GM21526 (cell line): ENCODE results near the gene DCDC2.
"Not testable (repeated sequence)": the region's sequence is repeated elsewhere in the genome, so short reads cannot be mapped to it uniquely, and the experiment has no call there.

Source experiments
- ATAC-seq: cut with Tn5 transposase; IDR thresholded peaks from one replicate; pipeline ENCODE4 v1.9.1; 2021; ENCODE audit warnings: moderate library complexity; ENCODE audit not compliant: unreplicated experiment, low FRiP score

DCDC2 gene

DNA sequence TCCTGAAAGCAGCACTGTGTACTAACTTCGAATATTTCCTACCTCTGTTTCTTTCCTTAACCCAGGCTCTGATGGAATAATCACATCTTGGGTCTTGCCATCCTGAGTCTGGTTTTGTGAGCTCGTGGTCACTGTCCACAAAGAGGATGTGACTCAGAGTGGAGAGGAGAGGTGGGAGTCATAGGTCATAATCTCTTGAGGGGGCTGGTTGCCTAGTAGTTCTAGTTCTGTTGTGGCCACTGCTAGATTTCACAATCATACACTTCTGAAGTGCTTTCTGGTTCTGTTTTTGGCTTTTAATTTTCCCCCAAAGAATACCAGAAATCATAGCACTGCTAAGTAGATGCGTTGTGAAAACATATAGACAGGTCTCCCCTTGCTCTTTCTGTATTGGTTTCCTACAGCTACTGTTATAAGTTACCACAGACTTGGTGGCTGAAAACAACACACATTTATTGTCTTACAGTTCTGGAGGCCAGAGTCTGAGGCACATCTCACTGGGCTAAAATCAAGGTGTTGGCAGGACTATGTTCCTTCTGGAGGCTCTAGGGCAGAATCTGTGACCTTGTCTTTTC is 129.1 kb downstream of the DCDC2 start:
- no peak for ATAC-seq

DNA sequence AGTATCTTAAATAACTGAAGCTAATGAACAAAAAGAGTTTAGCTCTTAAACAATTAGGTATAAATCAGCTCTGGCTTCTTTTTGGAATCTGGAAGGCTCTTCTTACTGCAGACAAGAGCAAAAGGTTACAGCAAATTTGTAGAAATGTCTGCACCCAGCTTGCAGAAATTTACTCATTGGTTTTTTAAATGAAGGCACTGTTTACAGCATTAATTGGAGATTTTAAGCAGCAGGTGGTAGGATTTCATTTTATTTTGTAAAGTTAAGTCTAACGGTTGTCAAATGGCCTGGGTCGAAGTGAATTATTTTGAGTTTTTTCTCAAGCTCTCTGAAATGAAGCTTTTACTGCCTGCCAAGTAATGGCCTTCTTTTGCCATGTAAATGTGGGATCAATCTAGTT is 129.7 kb downstream of the DCDC2 start:
- ATAC-seq = no peak

DNA sequence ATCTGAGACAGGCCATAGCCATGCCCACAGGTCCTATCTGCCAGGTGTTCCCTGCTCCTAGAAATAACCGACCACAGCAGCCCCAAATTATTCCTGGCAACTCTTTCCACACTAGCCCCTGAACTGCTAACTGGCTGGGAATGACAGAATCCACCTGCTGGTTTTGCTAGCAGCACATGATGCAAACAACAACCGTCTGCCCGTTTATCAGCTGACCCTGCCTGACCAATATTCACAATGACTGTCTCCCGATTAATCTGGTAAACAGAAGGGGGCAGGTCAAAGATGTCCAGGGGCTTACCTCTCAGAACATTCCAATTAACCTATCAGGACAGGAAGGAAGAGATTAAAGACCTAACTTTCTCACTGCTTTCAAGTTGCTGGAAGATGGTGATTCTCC is 130.3 kb downstream of the DCDC2 start:
- no peak for ATAC-seq

DNA sequence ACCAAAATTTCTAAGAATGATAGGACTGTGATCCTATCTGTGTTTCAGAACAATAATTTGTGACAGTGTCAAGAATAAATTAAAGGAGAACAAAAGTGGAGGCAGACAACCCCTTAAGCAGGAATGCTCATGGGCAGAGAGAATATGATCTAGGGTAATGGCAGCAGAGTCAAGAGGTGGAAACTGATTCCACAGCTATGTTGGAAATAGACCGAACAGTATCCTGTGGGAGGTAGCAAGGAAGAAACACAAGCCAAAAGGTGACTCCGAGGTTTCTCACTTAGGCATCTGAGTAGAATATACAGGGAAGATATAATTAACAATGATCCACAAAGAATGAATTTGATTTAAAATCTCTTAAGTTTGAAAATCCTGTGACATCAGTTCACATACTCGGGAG is 131.3 kb downstream of the DCDC2 start:
- ATAC-seq = no peak

DNA sequence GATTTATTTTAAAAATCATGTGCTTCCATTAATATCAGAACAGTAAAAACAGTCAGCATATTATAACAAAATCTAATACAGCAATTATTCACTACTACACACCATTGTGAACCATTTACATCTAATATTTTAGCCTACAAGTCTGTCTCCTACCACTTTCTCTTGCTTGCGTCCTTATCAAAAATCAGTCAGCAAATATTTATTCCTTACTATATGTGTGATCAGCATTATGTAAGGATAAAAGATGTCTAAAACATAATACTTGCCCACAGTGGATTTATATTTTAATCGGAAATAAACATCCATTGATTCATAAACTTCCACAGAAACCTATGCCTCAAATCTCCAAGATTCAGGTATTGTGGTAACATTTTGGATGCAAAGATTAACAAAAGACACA is 132.0 kb downstream of the DCDC2 start:
- no peak for ATAC-seq

DNA sequence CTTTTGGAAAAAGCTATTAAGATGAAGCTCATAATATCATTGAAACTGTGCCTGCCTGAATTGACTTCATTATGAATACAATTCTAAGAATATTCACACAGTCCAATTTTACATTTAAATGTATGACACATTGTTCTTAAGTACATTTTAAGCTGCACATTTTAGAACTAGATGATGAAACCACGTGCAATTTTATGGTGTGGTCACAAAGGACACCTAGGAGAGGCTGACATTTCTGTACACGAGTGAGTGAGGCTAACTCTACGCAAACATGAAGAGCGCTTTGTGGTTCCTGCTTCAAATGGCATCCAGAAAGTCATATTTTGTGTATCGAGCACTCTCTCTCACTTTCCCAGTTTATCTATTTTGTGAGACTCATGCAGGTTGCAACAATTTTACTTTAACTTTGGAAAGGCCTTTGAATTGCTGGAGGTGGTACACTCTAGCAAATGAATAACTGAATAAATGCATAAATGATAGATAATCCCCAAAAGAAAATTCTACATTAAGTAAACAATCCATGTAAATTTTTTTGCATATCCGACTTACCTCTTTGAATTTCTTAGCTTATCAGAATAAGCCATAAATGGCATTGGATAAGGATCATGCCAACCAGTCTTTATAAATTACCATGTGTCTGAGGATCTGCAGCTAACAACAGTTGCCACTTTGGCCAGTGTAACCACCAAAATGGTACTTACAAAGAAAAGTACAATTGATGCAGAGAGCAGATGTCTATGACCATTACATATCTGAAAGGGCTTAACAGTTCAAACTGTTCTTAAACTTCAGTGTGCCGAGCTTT is 134.5 kb downstream of the DCDC2 start:
- no peak for ATAC-seq

DNA sequence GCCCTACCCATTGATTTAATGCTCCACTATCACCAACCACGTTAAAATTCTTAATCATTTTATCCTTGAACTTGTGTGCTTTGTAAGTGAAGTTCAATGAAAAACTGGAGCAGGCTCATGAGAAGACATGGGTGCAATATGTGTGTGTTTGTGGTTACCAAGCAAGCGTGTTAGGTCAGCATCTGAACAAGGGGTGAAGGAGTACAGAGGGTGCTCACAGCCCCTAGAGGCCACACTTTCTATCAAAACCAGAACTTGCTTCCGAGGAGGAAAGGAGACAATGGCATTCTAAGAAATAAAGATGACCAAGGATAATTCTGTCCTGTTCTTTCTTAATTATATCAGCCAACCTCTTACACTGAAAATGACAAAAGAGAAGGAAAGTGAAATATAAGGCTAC is 138.2 kb downstream of the DCDC2 start:
- no peak for ATAC-seq

DNA sequence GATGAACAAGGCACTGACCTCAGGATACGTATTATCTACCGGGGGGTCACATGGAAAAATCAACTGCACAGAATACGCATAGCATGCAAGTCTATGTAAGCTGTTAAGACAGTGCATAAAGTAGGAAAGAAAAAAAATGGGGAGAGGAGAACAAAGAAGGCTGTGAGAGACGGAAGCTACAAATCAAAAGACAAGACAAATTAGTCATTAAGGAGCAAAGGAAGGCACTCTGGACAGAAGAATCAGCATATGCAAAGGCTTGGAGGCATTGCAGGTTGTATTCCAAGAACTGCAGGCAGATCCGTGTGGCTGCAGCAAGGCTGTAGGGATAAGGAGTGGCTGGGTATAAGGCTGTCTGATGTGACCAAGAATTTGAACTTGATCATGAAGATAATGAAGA is 142.9 kb downstream of the DCDC2 start:
- no peak for ATAC-seq

DNA sequence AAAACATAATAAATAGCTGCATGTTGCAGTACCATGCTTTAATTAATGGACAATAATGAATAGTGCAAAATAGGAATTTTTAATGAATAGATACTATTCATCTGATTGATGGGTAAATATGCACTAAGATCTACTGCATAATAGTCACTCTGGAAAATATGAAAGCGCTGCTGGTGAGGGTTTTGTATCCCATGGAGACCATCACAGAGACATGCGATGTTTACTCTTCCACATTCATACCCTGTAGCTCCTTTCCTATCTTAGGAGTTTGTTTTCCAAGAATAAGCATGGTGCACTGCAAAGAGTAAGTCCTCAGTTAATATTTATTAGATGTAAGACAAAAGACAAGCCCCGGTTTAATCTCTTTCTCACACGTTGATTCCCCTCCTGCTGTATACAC is 150.4 kb downstream of the DCDC2 start:
- ATAC-seq = no peak

DNA sequence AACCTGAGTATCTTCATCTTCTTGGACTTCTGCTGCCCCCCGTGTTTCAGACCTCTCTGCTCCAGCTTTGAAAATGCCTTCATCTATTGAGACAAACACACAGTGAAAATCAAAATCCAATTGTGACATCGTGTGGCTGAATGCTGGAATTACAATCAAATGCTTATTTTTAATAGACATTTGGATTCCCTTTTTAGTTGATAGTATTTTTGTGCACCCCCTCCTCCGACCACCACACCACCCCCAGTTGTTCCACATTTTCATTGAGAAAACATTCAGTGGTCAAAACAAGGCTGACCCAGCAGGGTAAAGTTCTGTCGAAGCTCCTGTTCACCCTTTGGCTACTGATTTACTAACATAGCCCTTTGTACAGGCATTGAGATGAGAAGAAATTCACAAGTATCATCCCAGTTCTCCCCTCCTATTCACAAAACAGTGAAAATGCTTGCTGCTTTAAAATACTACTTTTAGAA is 152.8 kb downstream of the DCDC2 start:
- no peak for ATAC-seq

DNA sequence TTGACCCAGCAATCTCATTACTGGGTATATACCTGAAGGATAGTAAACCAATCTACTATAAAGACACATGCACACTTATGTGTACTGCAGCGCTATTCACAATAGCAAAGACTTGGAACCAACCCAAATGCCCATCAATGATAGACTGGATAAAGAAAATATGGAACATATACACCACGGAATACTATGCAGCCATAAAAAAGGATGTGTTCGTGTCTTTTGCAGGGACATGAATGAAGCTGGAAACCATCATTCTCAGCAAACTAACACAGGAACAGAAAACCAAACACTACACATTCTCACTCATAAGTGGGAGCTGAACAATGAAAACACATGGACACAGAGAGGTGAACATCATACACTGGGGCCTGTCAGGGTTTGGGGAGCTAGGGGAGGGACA is 153.7 kb downstream of the DCDC2 start:
- ATAC-seq = not testable (repeated sequence)

DNA sequence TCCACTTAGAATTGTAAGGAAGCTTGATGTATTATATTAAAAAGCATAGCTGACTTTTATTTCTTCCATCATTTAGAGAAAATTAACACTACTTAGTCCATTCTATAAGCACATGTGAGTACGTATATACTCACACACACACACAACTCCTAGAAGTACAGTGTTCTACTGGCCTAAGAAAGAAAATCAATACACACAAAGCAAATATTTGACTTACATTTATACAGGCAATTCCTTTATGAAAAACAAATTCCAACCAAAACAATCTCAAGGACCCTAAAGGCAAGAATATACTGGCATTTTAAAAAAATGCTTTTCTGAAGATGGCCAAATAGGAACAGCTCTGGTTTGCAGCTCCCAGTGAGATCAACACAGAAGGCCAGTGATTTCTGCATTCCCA is 160.0 kb downstream of the DCDC2 start:
- ATAC-seq = no peak

DNA sequence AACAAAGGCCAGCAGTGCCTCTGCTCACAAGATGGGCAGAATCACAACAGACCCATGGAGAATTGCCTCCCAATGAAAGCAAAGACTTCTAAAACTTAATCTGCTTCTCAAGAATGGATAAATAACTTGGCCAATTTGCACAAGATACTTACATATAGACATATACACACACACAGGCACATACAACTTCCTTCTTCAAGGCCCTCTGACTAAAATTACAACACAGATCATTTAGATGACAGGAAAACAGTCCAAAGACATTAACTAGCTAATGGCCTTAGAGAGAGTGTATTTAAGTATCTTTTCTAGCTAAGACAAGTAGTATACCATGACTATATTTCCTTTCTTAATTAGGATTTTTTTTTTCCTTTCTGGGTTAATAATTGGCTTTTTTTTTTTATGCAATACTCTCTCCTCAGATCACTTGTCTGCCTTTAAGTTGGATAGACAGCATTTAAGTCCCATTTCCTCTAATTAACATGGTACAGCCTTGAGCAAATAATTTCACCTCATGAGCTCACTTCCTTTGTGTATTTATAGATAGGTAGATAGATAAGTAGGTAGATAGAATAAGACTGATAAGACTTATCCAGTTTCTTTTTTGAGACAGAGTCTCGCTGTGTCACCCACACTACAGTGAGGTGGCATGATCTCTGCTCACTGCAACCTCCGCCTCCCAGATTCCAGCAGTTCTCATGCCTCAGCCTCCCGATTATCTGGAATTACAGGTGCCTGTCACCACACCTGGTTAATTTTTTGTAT is 161.8 kb downstream of the DCDC2 start:
- ATAC-seq = no peak

DNA sequence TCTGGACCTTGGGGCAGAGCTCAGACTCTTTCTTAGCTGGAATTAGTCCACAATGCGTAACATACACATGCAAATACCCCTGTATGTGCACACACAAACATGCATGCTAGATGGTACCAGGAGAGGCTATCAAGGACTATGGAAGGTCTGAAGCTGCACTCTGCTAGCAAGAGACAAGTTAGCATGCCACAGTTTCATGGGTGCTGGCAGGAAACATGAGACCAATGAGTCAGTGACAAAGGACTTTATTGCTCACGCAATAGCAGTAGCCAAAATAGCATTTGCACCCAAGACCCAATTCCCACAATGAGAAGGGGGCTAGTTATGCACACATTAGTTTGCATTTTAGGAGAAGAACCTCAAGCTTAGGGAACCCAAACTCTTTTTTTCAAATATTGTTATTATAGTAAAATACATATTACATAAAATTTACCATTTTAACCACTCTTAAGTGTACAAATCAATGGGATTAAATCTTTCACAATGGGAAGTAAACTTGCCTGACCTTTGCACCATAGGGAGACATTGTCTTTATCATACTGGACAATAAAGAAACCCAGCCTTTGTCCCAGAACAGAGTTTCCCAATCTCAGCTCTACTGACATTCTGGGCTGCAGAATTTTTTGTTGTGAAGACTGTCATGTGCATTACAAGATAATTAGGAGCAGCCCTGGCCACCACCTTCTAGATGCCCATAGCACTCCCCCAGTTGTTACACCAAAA is 162.7 kb downstream of the DCDC2 start:
- ATAC-seq = no peak

DNA sequence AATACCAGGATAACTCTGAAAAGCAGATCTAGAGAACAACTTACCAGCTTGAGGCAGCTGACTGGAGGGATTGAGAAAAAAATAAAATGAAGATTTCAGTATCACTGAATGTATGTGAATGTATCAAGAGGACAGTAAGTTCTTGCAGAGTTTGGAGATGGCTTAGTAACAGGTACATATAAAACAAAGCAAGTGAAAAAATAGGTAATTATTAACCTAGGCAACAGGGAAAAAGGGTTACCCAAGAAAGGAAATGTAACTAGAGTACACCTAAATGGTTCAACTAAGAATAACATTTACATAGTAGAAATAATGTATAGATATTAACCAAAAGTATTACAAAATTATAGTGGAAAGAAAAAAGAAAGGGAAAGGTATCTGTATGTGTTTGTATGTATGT is 164.5 kb downstream of the DCDC2 start:
- ATAC-seq = no peak

DNA sequence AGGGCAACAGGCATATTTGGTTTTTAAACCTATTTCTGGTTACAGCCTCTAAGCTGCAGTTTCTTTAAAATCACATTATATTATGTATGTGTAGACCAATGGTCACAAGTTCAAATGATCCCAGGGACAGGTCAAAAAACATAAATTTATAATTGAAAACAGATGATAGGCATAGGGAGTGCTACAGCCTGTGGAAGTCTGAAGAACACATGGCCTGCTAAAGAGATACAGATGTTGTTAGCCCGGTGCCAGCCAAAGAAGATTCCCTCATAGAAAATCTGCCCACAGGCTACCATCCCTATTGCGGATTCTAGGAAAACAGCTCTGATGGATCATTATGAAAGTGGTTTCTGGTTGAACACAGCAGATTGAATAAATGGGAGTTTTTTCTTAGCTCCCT is 166.5 kb downstream of the DCDC2 start:
- ATAC-seq = no peak

DNA sequence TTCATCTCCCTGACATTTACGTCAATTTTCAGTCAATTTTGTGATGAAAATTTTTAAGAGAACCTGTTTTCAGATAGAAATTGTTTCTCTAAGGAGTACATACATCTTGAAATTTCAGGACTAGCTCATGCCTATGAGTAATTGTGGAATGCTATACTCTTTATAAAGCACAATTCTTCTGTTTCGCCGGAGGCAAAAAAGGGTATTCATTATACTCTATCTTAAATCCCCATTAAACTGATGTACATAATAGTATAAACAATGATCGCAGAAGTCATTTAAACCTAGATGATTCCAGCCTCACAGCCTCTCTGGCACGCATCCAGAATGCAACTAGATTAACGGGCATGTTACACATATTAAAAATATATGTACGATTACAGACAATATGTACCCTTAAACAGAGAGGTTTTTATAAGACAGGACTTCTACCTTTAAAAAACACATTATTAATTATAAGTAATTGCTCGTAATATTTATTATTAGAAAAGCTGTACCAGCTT is 169.2 kb downstream of the DCDC2 start:
- ATAC-seq = no peak

DNA sequence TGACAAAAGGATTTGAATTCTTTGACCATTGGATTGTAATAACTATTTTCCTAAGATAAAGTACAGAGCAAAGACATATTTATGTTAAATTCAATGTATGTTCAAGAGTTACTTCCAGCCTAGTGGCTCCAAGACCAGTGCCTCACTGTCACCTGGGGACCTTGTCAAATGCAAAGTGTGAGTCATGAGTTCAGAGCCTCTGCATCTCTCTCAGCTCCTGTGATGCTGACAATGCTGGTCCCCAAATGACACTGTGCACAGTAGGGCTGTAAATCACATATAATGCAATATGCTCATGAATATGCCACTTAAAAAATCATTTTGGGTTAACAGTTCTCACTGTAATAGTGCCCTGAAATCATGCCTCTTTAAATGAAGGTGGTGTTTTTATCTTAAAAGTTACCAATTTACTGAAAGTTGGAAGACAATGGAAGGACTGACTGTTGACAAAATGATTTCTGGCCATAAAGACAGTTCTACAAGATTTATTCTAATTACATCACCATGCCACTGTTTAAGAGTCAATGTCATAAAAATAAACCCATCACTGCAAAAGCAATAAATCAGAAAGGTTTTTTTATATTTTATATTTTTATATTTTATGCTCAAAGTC is 169.8 kb downstream of the DCDC2 start:
- ATAC-seq = no peak

DNA sequence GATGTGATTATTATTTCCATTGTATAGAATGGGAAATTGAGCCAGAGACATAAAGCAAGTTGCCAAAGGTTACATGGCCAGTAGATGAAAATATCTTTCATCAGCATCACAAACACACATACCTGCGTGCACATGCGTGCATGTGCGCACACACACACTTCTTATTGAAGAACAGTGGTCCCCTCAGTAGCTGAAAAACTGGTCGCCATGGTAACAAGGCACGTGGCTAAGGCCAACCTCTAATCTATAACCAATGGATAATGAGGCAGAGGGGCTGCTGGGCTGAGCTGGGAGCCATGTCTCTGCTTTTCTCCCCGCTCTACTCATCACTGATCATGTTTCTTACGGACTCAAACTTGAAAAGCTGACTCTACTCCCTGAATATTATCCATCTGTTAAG is 171.5 kb downstream of the DCDC2 start:
- no peak for ATAC-seq

DNA sequence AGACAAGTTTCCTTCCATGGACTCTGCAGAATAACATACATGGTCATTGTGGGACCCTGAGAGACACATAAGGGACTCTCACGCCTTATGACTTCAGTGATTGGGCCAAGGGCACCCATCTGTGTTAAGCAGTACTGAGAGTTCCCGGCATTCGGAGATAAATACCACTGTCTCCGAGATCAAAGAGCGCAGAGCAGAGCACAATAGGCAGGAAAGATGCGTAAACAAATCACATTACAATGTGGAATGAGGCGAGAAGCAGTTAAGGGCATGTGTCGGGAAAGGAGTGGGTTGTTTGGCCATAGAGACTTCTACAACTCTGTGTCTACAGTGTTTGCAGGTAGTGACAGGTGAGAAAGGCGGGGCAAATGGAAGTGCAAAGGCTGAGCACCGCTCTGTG is 174.3 kb downstream of the DCDC2 start:
- no peak for ATAC-seq
